ENCODE results near the gene TCF7L2.

- TF ChIP-seq TAF1 (IDR thresholded peaks at IDR 0.05; ENCODE audit: borderline replicate concordance, low read depth, low read length) (no peak), POLR2AphosphoS5 (IDR thresholded peaks at IDR 0.05; ENCODE audit: low read depth, low read length) (no peak)
Measured at GRCh38 chr10:113111900-113112853, 162.1 kb downstream of the TCF7L2 start.

Data from GM12892 (cell line).